GM12891 (cell line): ENCODE measurements around the gene NACAD.

Experiments used
- PAX5 ChIP-seq: IDR thresholded peaks from 2 replicates; pipeline ENCODE4 v1.6.1; 2011; ENCODE audit warnings: low read length, moderate library complexity, mild to moderate bottlenecking; ENCODE audit not compliant: insufficient read depth, severe bottlenecking
- POLR2A ChIP-seq: IDR thresholded peaks from 2 replicates; pipeline ENCODE4 v1.6.1; 2011; ENCODE audit warnings: low read depth, low read length, control low read depth
- POLR2AphosphoS5 ChIP-seq: IDR thresholded peaks from 2 replicates; pipeline ENCODE4 v1.6.1; 2011; ENCODE audit warnings: low read depth, low read length, control low read depth
- TAF1 ChIP-seq: IDR thresholded peaks from 2 replicates; pipeline ENCODE4 v1.6.1; 2011; ENCODE audit warnings: low read depth, low read length, control low read depth

GRCh38 chr7:45033261-45033930 is 55.4 kb downstream of the NACAD start:
- TF ChIP-seq POLR2AphosphoS5 (no peak), POLR2A (no peak), PAX5 (no peak), TAF1 (no peak)
